HG03108 (cell line): ENCODE results near the gene MYO18B.

Experiments
- ATAC-seq: cut with Tn5 transposase; IDR thresholded peaks from one replicate; pipeline ENCODE4 v1.9.1; 2021; ENCODE audit warnings: moderate library complexity; ENCODE audit not compliant: unreplicated experiment

MYO18B gene

GRCh38 chr22:25712661-25713400, 29.2 kb upstream of the MYO18B start:
- no peak for ATAC-seq

DNA sequence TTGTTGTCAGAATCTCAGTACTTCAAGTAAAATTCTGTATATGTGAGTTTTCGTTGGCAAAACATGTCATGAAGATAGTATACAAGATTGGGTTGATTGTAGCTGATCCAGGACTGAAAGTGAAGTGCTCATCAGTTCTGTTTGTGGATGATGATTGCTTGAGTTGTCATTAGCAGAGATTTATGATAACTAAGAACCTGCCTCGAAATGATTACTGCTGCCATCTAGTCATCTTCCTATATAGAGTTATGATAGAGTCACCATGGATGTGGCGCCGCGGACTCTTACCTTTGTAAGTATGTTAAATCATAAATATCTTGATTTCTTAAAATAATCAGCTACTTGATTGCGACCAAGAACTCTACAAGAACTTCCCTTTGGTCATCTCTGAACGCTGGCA, 27.9 kb upstream of the MYO18B start:
- no peak for ATAC-seq

- no peak for ATAC-seq
Measured at GRCh38 chr22:25714739-25715138, 27.2 kb upstream of the MYO18B start.

- no peak for ATAC-seq
Measured at GRCh38 chr22:25716637-25717036, 25.4 kb upstream of the MYO18B start.

DNA sequence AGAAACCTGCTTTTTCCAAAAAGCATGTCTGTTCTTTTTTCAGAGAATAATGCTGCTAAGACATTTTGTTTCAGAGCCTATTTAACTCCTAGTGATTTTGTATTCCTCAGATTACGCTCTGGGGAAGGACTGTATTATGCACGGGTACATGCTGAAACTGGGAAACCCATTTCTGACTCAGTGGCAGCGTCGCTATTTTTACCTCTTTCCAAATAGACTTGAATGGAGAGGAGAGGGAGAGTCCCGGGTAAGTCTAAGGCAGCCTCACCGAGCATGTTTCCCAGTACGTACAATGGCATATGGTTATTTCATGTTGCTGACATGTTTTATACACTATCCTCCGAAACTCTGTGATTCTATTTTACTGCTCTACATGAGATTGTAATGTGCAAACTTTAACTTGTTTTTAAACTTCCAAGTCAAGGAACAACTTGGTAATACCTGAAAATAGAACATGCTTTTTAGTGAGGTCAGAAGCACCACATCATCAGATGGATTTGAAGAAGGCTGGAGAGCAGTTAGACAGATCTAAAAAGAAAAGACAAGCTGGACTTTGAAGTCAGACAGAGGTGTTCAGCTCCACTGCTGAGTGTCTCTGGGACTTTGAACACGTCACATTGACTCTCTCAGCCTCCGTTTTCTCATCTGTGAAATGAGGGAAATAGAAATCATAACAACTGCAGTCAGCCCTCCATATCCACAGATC, 23.7 kb upstream of the MYO18B start:
- ATAC-seq: no peak

DNA sequence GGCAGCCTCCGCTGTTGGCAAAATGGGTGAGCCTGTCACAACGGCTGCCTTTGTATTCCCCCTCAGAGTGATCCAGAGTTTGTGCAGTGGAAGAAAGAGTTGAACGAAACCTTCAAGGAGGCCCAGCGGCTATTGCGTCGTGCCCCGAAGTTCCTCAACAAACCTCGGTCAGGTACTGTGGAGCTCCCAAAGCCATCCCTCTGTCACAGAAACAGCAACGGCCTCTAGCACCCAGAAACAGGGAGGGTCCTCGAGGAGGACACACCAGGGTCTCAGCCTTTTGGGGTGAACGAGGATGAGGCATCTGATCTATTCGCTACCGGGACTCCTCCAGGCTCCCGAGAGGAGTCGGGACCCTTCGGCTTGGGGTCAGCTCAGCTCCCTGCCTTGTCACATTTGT, 19.8 kb upstream of the MYO18B start:
- ATAC-seq: no peak

DNA sequence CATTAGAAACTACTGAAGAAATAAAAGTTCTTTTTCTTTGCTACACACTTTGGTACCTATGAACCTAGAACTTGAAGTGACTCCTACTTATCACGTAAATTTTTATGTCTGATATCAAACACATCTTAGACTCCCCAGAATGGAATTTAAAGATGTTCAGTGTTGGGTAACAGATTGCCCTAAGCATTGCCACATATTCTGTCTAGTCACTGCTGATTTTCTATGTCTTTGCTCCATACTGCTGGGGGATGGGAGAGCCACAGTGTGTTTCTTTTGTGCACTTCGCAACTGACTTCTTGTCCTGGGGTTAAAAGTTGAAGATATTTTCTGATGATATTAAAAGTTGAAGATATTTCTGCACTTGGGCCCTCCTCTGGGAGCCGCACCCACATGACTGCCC, 19.4 kb upstream of the MYO18B start:
- ATAC-seq: no peak

GRCh38 chr22:25726241-25726640, 15.7 kb upstream of the MYO18B start:
- ATAC-seq: no peak

GRCh38 chr22:25728071-25728470, 13.9 kb upstream of the MYO18B start:
- no peak for ATAC-seq

GRCh38 chr22:25729016-25729995, 12.7 kb upstream of the MYO18B start:
- no peak for ATAC-seq

- no peak for ATAC-seq
Measured at GRCh38 chr22:25735650-25736049, 6.3 kb upstream of the MYO18B start.

- no peak for ATAC-seq
Measured at GRCh38 chr22:25736378-25737011, 5.5 kb upstream of the MYO18B start.

DNA sequence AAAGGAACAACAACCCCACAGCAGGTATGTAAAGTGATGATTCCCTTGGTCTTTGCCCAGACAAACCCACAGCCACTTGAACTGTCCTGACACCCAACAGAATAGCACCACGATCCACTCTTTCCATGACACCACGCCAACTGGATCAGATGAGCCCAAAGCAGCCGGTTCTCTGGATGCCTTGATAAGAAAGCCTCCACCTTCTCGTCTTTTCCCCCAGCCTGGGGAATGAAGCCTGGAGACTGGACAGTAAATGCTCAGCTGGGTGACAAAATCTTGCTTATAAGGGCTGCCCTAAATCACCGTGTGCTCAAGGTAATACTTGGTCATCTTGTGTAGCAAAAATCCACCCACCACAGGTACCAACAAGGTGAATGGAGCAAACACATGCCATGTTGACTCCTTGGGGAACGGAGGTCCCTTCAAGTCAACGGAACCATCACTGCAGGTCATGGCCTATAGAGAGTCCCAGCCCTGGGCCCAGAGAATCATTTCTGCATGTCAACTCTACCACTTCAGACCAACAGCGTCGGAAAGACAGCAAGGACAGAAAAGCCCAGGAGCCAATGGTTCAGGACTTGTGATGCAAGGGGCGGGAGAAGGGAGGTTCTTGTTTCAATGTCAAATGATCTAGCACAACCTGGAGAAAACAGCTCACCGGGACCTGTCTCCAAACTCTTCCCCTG, 2.2 kb upstream of the MYO18B start:
- ATAC-seq: no peak

DNA sequence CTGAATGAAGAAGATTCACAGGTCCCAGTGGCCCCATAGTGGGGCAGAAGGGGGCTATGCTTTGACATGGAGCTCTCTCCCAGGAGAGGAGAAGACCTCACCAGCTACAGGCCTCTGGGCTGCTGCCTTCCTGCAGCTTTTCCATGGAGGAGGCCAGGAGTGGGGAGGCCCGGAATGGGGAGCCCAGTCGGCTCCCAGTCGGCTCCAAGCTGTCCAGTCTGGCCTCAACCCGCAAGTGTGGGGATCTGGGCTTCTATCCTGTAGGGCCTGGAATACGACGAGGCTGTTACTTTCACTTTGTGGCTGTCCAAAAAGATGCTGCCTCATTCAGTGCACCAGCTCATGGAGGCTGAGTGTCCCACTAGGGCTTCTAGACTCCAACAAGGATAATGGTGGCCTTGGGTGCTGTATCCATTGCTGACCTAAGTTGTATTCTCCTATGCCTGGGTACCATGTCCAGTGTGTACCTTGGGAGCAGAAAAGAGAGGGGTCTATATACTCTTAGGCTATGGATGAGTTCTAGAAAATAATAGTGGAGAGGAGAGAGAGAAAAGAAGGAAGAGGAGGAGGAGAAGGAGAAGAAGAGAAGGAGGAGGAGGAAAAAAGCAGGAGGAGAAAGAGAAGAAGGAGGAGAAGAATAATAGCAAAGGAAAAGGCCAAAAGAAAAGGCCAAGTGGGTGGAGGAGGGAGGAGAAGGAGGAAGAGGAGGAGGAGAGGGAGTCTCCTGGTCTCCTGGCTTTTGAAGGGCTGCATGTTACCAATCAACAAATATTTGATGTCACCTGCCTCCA, 1.1 kb downstream of the MYO18B start:
- ATAC-seq: no peak

- ATAC-seq: no peak
Measured at GRCh38 chr22:25744694-25745093, 2.7 kb downstream of the MYO18B start.

- ATAC-seq: no peak
Measured at GRCh38 chr22:25745341-25746011, 3.5 kb downstream of the MYO18B start.

DNA sequence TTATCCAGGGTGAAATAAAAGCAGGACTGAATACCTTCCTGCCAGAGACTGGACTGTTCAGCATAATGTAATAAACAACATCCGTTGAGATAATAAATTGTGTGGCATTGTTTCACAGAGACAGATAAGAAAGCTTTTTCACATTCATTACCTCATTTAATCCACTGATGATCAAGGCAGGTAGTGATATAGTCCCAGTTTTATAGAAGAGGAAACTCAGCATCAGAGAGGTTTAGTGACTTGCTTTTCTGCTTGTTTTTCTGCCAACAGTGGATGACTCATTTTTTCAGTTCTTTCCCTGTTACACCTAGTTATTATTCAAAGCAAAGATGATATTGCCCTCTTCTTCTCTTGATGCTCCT, 4.0 kb downstream of the MYO18B start:
- ATAC-seq: no peak

GRCh38 chr22:25747245-25747944, 5.4 kb downstream of the MYO18B start:
- ATAC-seq: no peak

GRCh38 chr22:25748140-25748539, 6.2 kb downstream of the MYO18B start:
- no peak for ATAC-seq
